ENCODE data around the gene C3orf52.
"Not testable (repeated sequence)": the region's sequence is repeated elsewhere in the genome, so short reads cannot be mapped to it uniquely, and the experiment has no call there.

The C3orf52 gene, protein sequence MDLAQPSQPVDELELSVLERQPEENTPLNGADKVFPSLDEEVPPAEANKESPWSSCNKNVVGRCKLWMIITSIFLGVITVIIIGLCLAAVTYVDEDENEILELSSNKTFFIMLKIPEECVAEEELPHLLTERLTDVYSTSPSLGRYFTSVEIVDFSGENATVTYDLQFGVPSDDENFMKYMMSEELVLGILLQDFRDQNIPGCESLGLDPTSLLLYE

DNA sequence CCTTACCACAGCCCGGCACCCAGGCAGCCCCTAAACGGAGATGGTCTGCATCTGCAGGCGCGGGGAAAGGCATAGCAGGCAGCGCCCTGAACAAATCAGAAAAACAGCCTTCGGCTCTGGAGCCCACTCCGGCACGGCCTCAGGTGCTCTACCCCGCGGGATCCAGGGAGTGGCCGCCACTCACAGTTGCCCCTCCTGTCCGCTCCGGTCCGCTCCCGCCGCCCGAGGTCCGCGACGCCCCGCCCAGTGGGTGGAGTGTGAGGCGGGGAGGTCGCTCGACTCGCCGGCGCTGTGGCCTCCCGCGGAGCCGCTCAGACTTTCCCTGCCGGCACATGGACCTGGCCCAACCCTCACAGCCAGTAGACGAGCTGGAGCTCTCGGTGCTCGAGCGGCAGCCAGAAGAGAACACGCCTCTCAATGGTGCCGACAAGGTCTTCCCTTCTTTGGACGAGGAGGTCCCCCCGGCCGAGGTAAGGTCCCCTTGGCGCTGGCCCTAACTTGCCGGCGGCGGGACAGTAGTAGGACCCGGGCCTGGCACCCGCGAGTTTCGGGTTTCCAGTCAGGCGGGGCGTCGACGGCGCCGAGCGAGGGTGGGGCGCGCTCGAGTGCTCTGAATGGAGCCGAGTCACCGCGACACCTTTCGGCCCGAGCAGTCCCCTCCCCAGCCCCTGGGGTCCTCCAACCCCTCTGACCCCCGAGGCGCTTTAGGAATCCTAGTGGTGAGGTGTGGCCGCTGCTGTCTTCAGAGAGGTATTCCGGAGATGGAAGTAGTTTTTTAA is at the start of gene C3orf52:
C3orf52 (plus strand) TSS at position 314 of the 779 bp plus-strand sequence; CDS start at position 333, 19 bp downstream.
- peak; percentile 57 for DNase-seq (ENCODE audit: low spot score)

GRCh38 chr3:112037194-112037593 is 49.0 kb upstream of the C3orf52 start:
- not testable (repeated sequence) for DNase-seq (ENCODE audit: low spot score)

- peak; percentile 53 for DNase-seq (ENCODE audit: low spot score)
These were observed 47.3 kb upstream of the C3orf52 start for GRCh38 chr3:112038863-112039262.

DNA sequence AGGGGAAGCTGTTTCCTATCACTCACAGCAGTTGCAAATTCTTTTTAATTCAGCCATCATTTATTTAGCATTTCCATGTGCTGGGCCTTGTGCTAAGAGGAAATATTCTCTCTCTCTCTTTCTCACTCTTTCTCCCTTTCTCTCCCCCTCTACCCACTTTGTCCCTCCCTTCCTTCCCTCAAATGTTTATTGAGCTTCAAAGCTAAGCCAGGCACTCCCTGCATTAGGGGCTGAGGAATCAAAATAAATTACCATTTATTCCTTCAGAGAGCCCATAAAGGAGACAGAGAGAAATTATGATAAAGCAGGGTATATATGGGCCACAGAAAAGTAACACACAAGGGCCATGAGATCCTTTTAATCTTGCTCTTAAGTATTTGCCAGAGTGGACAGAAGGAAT is 44.9 kb upstream of the C3orf52 start:
- no peak for DNase-seq (ENCODE audit: low spot score)

- DNase-seq (ENCODE audit: low spot score) = no peak
These were observed 43.3 kb upstream of the C3orf52 start for GRCh38 chr3:112042842-112043280.

DNA sequence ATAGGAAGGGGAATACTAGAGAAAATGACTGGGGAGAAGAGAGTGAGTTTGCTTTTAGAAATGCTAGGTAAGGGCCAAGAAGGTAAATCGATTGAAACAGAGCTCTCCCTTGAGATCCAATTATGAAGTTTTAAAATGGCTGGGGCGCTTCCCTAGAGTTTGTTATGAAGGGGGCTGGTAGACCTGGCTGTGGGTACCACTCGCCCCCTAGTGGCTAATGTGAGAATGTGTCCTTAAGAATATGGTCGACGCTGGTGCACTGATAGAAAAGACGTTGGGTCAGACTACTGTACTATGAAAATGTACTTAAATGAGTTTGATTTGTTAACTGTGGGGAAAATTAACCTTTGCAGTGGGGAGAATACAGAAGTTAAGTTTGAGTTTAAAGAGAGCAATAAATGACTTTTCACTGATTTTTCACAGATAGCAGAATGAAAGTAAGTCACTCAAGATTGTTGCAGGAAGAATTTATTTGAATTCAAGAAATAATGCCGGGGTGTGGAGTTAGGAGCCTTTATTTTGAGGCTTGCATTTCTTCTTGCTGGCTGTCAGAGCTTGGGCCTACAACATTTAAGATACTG is 42.5 kb upstream of the C3orf52 start:
- peak; percentile 86 for DNase-seq (ENCODE audit: low spot score)

GRCh38 chr3:112046599-112046998 is 39.6 kb upstream of the C3orf52 start:
- DNase-seq (ENCODE audit: low spot score) = no peak

- DNase-seq (ENCODE audit: low spot score) = no peak
These were observed 38.9 kb upstream of the C3orf52 start for GRCh38 chr3:112047264-112047663.

GRCh38 chr3:112048911-112049310 is 37.3 kb upstream of the C3orf52 start:
- DNase-seq (ENCODE audit: low spot score) = no peak

DNA sequence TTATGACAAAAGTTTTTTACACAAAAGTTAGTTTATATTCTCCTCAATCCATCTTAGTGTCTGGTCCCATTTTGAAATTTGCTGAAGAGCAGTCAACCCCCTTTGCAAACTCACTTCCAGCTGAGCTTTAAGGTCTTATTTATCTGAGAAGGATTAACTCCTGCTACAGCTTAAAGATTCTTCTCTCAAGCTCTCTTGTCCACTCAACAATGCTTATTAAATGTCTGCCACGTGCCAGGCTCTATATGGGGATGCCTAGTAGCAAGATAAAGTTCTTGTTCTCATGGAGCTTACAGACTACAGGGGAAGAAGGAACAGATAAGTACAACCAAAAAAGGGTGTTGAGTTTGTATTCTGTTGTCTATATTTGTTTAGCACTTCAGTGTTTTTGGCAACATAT is 33.0 kb upstream of the C3orf52 start:
- DNase-seq (ENCODE audit: low spot score) = no peak

- DNase-seq (ENCODE audit: low spot score) = no peak
These were observed 29.7 kb upstream of the C3orf52 start for GRCh38 chr3:112056451-112056929.

DNA sequence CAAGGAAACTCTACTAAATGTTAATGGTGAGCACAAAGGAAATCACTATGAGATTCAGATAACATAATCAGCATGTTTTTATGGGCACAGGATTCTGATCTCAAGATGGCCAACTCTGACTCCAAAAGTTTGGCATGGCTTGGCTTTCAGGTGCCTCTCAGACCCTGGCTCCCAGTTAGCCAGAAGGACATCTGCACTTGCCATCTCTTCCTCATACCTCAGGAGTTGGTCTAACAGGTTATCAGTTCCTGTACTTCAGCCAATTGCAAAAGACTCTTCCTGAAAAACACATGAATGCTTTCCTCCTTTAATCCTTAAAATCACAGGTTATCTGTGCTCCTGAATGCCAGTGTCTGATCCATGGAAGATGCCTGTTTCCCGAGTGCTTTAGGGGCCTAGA is 26.7 kb upstream of the C3orf52 start:
- DNase-seq (ENCODE audit: low spot score) = no peak

- no peak for DNase-seq (ENCODE audit: low spot score)
These were observed 25.0 kb upstream of the C3orf52 start for GRCh38 chr3:112061152-112061551.

DNA sequence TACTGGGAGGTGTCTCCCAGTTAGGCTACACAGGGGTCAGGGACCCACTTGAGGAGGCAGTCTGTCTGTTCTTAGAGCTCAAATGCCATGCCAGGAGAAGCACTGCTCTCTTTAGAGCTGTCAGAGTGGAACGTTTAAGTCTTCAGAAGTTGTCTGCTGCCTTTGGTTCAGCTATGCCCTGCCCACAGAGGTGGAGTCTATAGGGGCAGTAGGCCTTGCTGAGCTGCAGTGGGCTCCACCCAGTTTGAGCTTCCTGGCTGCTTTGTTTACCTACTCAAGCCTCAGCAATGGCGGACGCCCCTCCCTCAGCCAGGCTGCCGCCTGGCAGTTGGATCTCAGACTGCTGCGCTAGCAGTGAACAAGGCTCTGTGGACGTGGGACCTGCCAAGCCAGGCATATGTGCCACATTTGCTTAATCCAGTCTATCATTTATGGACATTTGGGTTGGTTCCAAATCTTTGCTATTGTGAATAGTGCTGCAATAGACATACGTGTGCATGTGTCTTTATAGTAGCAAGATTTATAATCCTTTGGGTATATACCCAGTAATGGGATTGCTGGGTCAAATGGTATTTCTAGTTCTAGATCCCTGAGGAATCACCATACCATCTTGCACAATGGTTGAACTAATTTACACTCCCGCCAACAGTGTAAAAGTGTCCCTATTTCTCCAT is 13.7 kb upstream of the C3orf52 start:
- DNase-seq (ENCODE audit: low spot score) = not testable (repeated sequence)

- DNase-seq (ENCODE audit: low spot score) = no peak
These were observed 12.2 kb upstream of the C3orf52 start for GRCh38 chr3:112074006-112074405.

DNA sequence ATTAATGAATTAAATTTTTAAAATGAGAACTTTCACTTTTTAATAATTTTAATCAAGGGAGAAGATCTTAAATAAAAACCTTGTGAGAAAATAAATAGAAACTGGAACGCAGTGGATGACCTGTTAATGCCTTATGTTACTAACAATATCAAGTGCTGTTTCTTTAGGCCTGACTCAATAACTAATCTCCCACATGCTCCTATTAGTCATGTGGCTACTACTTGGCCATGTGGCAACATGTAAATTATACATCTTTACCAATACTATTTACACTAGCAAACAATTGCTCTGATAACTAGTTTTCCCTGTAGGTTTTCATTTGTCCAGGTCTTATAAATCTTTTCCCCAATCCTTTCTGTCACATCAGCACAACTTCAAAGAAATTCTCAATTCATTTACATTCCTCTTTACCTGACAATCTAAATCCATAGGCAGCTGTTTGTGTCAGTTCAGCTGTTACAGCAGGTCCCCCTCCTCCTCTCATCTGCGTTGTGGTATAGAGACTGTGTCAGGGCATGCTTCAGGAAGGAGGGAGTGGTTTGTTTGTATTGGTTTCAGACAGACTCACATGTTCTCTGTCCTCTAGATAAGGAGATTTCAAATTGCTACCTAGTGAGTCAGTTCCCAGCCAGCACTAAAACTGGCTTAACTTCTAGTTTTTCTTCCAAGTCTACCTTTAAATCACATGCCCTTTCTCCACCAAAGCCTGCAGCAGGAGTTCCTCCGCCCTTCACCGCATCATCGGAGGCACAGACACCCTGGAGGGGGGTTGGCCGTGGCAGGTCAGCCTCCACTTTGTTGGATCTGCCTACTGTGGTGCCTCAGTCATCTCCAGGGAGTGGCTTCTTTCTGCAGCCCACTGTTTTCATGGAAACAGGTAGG is 11.3 kb upstream of the C3orf52 start:
- DNase-seq (ENCODE audit: low spot score) = no peak

GRCh38 chr3:112078125-112079083 is 7.8 kb upstream of the C3orf52 start:
- no peak for DNase-seq (ENCODE audit: low spot score)

DNA sequence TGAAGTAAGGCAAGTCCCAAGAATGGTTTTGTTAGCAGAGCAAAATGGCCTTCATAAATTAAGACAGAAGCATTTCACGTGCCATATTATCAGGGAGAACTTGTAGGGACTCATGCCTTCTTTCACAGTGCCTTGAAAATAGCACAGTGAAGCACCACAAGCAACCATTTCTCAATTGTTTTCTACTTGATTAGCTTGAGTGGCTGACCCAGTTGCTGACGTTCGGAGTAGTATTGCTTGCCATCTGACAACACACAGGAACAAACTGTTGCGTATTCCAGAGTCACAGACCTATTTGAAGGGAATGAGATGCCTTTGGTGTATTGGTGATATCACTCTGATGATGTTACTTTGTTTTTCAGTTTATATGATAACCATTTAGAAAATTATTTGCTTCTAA is 3.0 kb upstream of the C3orf52 start:
- no peak for DNase-seq (ENCODE audit: low spot score)

DNA sequence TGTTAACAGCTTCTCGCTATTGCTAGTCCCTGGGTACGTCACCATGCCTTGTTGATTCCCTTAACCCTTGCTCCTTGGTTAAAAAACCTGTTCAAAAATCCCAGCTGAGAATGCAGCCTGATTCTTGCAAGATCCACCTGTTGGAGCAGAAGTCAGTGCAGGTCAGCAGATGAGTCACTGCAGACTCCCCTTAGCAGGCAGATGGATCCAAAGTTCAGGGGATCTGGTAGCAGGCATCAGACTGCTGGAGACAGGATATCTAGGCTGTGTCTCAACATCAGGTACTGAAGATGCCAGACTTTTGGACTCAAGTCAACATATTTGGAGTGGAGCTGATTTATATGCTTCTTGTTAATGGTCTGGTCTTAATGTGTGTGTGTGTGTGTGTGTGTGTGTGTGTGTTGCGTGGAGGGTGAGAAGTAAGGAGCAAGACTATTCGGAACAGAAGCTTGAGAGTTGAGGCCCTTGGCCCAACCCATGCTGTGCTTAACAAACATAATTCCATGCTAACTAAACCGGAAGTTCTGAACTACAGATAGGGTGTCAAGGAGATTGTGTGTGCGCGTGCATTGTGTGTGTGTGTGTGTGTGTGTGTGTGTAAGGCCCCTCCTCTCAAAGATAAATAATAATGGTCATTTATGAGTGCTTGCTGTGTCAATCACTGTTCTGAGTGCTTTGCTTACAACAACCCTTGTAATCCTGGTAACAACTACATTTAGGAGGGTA is 1.0 kb upstream of the C3orf52 start:
- DNase-seq (ENCODE audit: low spot score) = no peak

GRCh38 chr3:112085735-112086075 is 484 bp upstream of the C3orf52 start:
- DNase-seq (ENCODE audit: low spot score) = no peak

Measured in Ammon's horn (tissue), 1 donor.